Epithelial cell of proximal tubule (primary cell): ENCODE results near the gene TP53RK. TPM values are rescaled to one million over a fixed set of nuclear protein-coding genes. Genes with fewer than 3 reads are reported as not detected.

Experiments used
- DNase-seq: peaks from one replicate; pipeline ENCODE4 v3.0.0-alpha.2; 2011; ENCODE audit warnings: low read depth
- H3K4me3 ChIP-seq: 2 replicates; pipeline ENCODE4 v1.5.1; 2011; ENCODE audit warnings: low read depth, mild to moderate bottlenecking, low read length
- total RNA-seq: library from RNA; depleted of rRNA; stranded (reverse); fragments of >200 nt; gene quantifications from 2 replicates; pipeline ENCODE4 v1.2.3, GENCODE V29; 2015
- TF ChIP-seq, protein P1 (sequence below): conservative IDR thresholded peaks from 2 replicates; pipeline ENCODE4 v1.5.1; 2012; ENCODE audit warnings: low read depth, mild to moderate bottlenecking, low read length

Gene TP53RK
- total RNA-seq, 1 donor from 2014 or later: 22.8 TPM

DNA sequence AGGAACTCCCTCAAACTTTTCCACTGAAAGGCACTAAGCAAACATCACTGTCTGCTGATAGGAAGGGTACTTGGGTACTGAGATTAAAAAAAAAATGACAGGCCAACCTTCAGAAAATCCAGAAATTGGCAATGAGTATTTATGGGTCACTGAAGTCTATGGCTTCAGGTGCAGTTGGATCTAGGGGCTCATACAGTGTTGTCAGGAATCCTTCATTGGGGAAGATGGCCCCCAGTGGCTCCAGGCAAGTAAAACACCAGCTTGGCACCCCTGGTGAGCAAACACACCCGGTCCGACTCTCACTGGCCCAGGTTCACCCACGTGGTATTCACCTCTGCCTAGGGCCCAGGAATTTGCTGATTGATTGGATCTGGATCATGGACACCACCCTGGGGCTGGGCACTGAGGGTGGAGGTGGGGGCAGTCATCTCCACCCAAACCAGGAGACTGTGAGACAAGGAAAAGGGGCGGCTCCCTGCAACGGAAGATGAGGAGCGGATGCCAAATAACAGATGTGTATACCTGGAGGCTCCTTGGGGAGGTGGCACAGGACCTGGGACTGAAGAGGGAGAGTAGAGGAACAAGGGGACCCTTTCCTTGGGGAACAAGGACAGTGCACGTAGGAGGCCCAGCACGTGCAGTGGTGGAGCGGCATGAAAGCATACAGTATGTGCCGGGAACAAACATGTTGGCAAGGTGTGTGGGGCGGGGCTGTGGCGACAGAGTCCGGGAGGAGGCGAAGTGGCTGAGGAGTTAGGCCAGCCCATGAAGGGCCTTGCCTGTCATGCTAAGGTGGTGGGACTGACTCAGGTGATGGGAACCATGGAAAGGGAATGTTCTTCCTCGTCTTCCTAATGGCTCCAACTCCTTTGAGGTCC, 25.0 kb upstream of the TP53RK start:
- DNase-seq: no peak
- TF ChIP-seq, protein P1, sequence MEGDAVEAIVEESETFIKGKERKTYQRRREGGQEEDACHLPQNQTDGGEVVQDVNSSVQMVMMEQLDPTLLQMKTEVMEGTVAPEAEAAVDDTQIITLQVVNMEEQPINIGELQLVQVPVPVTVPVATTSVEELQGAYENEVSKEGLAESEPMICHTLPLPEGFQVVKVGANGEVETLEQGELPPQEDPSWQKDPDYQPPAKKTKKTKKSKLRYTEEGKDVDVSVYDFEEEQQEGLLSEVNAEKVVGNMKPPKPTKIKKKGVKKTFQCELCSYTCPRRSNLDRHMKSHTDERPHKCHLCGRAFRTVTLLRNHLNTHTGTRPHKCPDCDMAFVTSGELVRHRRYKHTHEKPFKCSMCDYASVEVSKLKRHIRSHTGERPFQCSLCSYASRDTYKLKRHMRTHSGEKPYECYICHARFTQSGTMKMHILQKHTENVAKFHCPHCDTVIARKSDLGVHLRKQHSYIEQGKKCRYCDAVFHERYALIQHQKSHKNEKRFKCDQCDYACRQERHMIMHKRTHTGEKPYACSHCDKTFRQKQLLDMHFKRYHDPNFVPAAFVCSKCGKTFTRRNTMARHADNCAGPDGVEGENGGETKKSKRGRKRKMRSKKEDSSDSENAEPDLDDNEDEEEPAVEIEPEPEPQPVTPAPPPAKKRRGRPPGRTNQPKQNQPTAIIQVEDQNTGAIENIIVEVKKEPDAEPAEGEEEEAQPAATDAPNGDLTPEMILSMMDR: no peak
- no peak overlapping the region for H3K4me3 ChIP-seq

DNA sequence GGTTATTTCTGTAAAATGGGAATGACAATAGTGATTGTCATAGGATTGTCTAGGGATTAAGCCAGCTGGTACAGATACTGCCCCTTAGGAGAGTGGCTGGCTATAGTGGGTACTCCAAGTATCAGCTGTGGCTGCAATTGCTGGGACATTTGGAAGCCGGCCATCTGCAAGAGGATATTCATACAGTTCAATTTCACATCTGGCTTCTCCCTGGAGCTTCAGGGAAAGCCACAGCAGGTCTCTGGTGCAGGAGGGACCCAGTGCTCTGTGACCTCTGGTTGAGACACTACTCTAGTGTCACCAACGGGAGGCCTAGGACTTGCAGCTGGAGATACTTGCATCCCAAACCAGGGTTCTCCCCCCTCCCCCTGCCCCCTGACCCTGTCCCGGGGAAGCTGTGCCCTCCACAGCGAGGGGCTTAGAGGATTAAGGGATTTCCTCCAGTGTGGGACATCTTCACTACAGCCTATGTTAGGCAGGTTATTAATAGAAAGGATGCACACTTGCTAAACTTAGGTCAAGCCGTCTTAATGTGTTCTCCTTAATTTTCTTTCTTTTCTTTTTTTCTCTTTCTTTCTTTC, 22.9 kb upstream of the TP53RK start:
- TF ChIP-seq, protein P1: no peak
- H3K4me3 ChIP-seq: no peak overlapping the region
- no peak for DNase-seq

DNA sequence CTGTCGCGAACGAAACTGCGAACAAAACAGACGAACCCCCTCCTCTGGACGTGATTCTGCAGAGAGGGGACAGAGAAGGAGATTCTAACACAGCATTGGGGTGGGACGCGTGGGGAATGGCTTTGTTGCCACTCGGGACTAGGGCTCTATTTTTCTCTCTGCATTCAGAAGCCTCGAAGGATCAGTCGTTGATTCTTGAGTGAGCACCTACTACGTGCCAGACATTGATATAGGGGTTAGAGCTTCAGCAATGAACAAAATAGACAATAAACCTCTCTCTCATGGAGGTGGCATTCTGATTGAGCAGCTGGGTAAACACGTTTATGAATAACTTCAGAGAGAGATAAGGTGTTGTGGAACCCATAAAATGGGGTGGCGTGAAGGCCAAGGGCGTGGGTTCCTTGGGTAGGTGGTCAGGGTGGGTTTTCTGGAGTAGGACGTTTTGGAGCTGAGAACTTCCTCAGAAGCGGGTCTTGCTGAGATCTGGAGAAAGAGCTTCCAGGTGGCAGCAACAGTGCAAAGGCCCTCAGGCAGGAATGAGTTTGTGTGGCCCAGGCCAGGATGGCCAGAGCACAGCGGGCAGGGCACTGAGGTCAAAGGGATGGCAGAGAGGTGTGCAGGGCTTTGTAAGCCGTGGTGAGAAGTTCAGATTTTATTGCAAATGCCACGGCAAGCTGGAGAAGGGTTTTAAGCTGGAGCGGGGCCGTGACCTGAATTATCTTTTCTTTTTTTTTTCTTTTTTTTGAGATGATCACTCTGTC, 21.1 kb upstream of the TP53RK start:
- H3K4me3 ChIP-seq: peak overlapping the region; percentile 67
- TF ChIP-seq, protein P1: no peak
- DNase-seq: no peak

DNA sequence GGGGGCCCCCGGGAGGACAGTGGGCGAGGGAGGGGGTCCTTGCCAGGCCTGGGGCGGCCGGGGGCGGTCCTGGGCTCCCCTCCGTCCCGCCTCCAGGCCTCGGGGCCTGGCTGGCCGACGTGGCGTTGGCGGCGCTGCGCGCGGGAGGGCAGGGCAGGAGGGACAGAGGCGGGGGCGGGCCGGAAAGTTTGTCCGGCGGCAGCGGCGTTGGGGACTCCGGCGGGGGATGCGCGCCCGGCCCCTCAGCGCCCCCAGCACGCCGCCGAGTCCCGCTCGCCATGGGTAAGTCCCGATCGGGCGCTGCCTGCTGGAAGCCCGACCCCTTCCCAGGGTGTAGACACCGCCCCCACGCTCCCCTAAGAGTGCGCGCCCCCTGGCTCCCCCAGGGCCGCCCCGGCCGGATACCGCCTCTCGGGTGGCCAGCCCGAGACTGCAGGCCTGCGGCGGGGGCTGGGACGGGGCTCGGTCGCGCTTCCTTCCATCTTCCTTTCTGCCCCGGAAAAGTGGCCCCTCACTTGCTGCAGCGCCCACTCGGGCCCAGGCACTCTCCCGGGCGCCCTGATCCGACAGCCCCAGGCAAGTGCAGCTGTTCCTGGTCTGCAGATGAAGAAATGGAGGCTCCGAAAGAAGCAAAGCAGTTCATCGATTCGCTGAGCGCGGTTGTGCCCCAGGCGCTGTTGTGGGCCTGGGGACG, 20.4 kb upstream of the TP53RK start, which contains the start of gene SLC2A10:
TSS of gene SLC2A10 (plus strand) at position 191 of the 694 bp plus-strand sequence. CDS start at position 279, 88 bp downstream.
- TF ChIP-seq, protein P1: no peak
- peak within 1 kb of the TSS; percentile 67 for H3K4me3 ChIP-seq
- no peak for DNase-seq

DNA sequence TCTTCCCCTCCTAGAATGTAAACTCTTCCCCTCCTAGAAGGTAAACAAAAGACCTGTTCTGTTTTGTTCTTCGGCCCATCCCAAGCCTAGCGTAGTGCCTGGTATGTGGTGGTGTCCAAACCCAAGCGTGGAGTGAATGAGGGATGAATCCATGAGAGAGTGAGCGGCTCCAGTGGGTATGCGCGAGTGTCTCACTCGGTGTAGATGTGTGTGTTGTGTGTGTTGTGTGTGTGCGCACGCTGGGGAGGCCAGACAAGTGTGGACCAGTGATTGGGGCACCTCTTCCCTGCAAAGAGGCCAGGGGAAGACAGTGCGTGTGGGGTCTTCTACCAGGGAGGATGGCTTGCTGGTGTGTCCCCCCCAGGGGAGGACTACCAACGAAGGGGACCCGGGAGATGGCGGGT, 19.8 kb upstream of the TP53RK start:
- DNase-seq: no peak
- H3K4me3 ChIP-seq: peak overlapping the region; percentile 67
- TF ChIP-seq, protein P1: no peak

DNA sequence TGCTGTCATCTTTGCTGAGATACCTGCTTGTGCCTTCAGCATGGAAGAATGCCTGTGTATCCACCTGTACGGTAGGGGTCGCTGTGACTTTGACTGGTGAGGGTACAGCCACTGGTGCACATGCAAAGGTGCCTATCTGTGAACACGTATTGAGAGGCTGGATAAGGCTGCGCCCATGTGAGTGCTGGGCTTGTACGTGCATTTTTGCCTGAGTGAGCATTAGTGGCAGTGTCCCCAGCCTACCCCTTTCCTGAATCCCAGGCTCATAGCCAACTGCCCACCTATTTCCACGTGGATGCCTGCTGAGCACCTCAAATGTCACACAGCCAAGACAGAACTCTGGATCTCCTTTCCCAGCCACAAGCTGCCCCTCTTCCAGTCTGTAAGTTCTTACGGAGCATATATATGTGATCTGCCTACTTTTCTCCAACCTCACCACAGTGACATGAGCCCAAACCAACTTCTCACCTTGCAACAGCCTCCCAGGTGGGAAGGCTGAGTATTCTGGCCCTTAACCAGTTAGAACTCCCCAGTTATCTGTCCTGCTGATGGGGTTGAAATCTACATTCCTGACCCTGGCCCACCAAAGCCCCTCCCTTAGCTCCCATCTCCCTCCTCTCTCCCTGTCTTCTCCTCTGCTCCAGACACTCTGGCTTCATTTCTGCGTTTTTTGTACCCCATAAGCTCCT, 19.1 kb upstream of the TP53RK start:
- no peak for DNase-seq
- H3K4me3 ChIP-seq: no peak overlapping the region
- TF ChIP-seq, protein P1: peak; percentile 51
